GM12872 (cell line): Measurements from ENCODE around the gene SELENOO.

ENCODE experiments used
- TF ChIP-seq, protein P1 (sequence below): IDR thresholded peaks from 3 replicates; pipeline ENCODE4 v1.5.1; 2011; ENCODE audit warnings: low read depth, mild to moderate bottlenecking, low read length, moderate library complexity; ENCODE audit not compliant: insufficient read depth

Gene SELENOO

DNA sequence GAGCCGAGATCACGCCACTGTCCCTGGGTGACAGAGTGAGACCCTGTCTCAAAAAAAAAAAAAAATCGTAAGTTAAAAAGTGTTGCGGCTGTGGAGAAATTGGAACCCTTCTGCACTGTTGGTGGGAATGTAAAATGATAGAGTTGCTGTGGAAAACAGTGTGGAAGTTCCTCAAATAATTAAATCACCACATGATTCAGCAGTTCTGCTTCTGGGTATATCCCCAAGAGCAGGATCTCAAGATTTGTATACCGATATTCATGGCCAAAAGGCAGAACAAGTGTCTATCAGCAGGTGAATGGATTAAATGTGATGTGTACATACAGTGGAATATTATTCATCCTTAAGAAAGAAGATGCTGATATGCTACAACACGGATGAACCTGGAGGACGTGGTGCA lies 3.8 kb downstream of the SELENOO start:
- TF ChIP-seq, protein P1, sequence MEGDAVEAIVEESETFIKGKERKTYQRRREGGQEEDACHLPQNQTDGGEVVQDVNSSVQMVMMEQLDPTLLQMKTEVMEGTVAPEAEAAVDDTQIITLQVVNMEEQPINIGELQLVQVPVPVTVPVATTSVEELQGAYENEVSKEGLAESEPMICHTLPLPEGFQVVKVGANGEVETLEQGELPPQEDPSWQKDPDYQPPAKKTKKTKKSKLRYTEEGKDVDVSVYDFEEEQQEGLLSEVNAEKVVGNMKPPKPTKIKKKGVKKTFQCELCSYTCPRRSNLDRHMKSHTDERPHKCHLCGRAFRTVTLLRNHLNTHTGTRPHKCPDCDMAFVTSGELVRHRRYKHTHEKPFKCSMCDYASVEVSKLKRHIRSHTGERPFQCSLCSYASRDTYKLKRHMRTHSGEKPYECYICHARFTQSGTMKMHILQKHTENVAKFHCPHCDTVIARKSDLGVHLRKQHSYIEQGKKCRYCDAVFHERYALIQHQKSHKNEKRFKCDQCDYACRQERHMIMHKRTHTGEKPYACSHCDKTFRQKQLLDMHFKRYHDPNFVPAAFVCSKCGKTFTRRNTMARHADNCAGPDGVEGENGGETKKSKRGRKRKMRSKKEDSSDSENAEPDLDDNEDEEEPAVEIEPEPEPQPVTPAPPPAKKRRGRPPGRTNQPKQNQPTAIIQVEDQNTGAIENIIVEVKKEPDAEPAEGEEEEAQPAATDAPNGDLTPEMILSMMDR, result no peak

DNA sequence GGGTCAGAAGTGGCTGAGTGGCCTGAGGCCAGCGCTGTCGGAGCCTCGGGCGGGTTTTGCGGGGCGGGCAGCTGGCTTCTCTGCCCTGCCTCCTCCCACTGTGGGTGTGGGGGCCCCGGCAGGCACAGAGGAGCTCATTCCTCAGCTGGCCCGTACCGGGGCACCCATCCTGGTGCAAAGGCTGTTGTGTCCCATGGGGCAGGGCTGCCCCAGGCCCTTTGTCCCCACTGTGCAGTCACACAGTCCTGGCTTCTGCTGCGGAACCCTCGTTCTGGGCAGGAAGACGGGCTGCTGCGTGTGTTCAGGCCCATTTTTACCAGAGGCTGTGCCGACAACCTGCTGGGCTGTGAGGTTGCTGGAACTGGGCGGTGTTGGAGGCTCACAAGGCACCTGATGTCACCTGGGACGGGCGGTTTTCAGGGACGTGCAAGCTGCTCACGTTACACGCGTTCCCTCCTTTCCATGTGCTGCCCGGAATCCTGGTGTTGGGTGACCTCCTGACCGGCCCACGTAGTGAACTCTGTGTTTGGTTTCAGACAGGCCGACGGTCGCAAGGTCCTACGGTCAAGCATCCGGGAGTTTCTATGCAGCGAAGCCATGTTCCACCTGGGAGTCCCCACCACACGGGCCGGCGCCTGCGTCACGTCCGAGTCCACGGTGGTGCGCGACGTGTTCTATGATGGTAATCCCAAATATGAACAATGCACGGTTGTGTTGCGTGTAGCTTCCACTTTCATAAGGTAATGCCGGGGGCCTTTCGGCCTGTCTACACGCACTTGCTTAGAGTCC lies 5.2 kb downstream of the SELENOO start:
- TF ChIP-seq, protein P1, result no peak

DNA sequence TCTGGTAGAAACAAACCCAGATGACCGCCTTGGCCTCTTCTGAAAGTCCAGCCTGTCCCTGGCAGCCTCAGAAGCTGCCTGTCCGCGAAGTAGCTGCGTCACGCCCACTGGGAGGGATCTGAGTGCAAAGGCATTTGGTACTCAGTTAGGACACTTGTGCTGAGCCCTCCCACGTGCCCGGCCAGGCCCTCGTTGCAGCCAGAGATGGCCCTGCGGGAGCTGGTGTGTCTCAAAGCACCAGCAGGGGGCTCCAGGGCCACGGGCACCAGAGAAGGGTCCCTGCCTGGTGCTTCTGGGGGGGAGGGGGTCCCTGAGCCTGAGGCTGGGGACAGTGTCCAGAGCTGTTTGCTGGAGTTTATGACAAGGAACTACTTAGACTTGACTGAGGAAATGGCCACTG lies 5.8 kb downstream of the SELENOO start:
- TF ChIP-seq, protein P1, result peak; percentile 49; the same call in 2 of the 3 replicates

DNA sequence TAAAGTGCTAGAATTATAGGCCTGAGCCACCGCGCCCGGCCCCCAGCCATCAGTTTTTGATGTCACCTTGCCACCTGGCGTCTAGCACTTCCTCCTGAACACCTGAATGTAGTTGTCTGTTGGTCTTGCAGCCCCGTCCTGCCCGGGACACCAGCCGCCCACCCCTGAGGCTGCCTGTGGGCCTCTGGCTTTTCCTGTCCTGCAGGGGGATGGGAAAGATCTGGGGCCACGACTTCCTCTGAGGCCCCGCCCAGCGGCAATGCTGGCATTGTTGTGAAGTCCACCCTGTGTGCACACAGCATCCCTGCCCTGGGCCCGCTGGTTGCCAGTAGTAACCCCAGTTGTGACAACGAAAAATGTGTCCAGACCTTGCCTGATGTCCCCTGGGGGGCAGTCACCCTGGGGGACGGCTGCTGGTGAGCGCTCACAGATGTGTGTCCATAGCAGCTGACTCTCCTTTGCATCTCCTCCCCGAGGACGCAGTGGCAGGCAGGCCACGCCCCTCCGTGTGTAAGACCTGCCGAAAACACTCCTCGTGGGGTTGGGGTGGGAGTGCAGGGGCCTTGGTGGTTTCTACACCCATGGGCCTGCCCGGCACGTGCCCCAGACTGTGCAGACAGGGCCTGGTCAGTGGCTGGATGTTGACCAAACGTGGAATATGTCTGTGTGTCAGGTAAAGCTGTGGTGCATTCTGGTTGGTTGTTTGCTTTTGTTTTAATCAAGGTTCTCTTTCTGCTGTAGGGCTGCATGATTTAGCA lies 6.8 kb downstream of the SELENOO start:
- TF ChIP-seq, protein P1, result no peak

DNA sequence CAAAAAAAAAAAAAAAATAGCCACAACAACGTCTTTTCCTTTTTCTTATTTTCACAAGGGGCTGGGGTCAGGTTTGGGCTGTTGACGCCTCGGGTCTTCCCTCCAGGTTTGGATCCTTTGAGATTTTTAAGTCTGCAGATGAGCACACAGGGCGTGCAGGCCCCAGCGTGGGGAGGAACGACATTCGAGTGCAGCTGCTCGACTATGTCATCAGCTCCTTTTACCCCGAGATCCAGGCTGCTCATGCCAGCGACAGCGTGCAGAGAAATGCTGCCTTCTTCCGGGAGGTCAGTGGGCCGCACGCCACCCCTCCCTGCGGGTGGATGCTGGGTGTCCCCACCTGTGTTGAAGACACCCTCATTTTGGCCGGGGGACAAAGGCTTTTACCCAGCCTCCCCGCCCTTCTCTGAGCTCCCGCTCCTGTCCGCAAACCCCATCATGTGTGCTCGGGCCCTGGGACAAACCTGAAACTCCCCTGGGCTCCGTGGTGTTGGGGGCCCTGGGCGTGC lies 7.7 kb downstream of the SELENOO start:
- TF ChIP-seq, protein P1, result no peak

DNA sequence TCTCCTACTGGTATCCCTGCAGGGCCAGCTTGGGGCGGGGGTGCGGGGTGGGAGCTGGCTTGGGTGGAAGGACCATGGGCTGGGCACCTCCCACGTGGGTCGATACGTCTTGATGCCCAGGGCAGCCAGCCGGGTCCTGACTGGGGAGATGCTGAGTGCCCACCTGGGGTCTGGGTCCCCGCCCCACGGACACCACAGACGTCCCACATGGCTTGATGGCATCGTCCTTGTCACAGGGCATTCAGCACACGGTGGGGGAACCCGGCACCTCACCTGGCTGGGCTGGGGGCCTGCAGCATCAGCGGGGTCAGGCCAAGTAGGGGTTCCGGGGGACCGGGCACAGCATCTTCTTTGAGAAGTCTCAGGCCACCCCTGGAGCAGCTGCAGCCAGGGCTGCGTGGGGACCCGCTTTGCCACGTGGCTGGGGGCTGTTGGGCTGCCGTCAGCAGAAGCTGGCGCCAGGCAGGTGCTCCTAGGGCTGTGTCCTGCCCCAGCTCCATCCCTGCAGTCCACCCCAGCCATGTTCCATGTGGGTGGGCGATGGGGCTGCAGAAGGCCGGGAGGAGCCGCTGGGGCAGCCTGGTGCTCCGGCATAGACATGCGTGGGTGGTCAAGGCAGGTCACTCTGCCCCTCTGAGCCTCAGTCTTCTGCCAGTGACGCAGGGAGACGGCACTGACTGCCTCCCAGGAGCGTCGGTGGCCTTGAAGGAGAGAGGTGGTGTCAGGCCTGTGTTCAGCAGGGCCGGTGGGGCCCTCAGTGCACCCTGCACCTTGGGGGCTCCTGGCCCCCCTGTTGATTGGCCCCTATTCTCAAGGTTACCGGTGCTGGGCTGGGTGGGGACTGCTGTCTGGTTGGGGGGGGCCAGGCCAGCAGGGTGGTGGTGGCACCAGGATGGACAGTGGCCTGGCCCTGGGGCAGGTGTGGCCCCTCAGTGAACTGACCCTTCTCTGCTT lies 8.4 kb downstream of the SELENOO start:
- TF ChIP-seq, protein P1, result no peak
